Measurements from ENCODE around the gene FMN1. TPM values are rescaled to one million over a fixed set of nuclear protein-coding genes. Genes with fewer than 3 reads are reported as not detected.

The FMN1 gene
- total RNA-seq, 1 experiment from 2014 or later, result 4.5 TPM

DNA sequence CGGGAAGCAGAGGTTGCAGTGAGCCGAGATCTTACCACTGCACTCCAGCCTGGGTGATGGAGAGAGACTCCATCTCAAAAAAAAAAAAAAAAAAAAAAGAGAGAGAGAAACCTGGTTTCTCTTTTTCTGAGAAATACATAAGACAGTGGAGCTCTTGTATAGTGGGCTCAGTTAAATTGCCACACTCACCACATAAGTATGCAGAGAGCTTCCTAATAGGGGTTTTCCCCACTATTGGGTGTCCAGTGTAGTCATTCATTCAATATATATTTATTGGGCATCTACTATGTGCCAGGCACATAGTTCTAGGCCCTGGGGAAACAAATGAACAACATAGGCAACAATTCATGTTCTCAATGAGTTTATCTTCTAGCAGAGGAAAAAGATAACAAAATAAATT is 48.9 kb upstream of the FMN1 start (continued):
- TF ChIP-seq, protein P1, sequence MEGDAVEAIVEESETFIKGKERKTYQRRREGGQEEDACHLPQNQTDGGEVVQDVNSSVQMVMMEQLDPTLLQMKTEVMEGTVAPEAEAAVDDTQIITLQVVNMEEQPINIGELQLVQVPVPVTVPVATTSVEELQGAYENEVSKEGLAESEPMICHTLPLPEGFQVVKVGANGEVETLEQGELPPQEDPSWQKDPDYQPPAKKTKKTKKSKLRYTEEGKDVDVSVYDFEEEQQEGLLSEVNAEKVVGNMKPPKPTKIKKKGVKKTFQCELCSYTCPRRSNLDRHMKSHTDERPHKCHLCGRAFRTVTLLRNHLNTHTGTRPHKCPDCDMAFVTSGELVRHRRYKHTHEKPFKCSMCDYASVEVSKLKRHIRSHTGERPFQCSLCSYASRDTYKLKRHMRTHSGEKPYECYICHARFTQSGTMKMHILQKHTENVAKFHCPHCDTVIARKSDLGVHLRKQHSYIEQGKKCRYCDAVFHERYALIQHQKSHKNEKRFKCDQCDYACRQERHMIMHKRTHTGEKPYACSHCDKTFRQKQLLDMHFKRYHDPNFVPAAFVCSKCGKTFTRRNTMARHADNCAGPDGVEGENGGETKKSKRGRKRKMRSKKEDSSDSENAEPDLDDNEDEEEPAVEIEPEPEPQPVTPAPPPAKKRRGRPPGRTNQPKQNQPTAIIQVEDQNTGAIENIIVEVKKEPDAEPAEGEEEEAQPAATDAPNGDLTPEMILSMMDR (IDR thresholded peaks at IDR 0.05), result no peak
- TF ChIP-seq ZNF416 (CRISPR knock-in tag; IDR thresholded peaks at IDR 0.05) (no peak), TEAD4 (CRISPR knock-in tag; IDR thresholded peaks at IDR 0.05) (no peak), CREB1 (CRISPR knock-in tag; IDR thresholded peaks at IDR 0.05) (no peak)
- TF ChIP-seq, protein P2, sequence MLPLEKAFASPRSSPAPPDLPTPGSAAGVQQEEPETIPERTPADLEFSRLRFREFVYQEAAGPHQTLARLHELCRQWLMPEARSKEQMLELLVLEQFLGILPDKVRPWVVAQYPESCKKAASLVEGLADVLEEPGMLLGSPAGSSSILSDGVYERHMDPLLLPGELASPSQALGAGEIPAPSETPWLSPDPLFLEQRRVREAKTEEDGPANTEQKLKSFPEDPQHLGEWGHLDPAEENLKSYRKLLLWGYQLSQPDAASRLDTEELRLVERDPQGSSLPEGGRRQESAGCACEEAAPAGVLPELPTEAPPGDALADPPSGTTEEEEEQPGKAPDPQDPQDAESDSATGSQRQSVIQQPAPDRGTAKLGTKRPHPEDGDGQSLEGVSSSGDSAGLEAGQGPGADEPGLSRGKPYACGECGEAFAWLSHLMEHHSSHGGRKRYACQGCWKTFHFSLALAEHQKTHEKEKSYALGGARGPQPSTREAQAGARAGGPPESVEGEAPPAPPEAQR (CRISPR knock-in tag; IDR thresholded peaks at IDR 0.05), result no peak
- TF ChIP-seq, protein P3, sequence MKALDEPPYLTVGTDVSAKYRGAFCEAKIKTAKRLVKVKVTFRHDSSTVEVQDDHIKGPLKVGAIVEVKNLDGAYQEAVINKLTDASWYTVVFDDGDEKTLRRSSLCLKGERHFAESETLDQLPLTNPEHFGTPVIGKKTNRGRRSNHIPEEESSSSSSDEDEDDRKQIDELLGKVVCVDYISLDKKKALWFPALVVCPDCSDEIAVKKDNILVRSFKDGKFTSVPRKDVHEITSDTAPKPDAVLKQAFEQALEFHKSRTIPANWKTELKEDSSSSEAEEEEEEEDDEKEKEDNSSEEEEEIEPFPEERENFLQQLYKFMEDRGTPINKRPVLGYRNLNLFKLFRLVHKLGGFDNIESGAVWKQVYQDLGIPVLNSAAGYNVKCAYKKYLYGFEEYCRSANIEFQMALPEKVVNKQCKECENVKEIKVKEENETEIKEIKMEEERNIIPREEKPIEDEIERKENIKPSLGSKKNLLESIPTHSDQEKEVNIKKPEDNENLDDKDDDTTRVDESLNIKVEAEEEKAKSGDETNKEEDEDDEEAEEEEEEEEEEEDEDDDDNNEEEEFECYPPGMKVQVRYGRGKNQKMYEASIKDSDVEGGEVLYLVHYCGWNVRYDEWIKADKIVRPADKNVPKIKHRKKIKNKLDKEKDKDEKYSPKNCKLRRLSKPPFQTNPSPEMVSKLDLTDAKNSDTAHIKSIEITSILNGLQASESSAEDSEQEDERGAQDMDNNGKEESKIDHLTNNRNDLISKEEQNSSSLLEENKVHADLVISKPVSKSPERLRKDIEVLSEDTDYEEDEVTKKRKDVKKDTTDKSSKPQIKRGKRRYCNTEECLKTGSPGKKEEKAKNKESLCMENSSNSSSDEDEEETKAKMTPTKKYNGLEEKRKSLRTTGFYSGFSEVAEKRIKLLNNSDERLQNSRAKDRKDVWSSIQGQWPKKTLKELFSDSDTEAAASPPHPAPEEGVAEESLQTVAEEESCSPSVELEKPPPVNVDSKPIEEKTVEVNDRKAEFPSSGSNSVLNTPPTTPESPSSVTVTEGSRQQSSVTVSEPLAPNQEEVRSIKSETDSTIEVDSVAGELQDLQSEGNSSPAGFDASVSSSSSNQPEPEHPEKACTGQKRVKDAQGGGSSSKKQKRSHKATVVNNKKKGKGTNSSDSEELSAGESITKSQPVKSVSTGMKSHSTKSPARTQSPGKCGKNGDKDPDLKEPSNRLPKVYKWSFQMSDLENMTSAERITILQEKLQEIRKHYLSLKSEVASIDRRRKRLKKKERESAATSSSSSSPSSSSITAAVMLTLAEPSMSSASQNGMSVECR (CRISPR knock-in tag; IDR thresholded peaks at IDR 0.05; ENCODE audit: borderline replicate concordance), result no peak
- TF ChIP-seq, protein P4, sequence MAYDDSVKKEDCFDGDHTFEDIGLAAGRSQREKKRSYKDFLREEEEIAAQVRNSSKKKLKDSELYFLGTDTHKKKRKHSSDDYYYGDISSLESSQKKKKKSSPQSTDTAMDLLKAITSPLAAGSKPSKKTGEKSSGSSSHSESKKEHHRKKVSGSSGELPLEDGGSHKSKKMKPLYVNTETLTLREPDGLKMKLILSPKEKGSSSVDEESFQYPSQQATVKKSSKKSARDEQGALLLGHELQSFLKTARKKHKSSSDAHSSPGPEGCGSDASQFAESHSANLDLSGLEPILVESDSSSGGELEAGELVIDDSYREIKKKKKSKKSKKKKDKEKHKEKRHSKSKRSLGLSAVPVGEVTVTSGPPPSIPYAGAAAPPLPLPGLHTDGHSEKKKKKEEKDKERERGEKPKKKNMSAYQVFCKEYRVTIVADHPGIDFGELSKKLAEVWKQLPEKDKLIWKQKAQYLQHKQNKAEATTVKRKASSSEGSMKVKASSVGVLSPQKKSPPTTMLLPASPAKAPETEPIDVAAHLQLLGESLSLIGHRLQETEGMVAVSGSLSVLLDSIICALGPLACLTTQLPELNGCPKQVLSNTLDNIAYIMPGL (CRISPR knock-in tag; IDR thresholded peaks at IDR 0.05), result no peak

DNA sequence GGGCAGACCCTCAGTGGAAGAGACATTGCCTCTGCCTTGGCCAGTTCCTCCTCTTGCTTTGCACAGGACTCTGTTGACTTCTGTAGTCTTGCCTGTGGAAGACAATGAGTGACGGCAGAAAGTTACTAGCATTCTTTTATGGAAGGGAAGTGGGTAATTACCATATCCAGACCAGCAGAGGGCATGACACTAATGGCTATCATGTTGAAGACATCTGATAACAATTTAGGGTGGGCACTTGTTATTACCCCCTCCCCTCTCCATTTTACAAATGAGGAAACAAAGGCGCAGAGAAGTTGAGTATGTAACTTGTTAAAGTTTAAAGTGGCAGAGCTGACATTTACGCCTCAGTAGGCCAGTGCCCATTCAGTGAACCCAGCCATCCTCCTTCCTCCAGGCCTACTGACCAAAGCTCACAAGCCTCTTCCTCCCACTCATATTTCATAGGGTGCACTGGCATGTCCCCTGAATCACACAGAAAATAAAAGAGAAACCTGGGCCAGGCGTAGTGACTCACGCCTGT is 48.2 kb upstream of the FMN1 start:
- ATAC-seq (peak; percentile 82), DNase-seq (ENCODE audit: low spot score) (no peak)
- ChIA-PET POLR2A (no interaction called here), CTCF (interaction anchor here (0.7 to 2.0 kb wide), 9 partner anchors 14 to 493 kb away, joined by 3 to 8 read pairs (median 4); no protein-coding TSS in a partner anchor)
- Mint-ChIP-seq H3K36me3 (no peaks in the 10 kb centered on the region), H3K9me3 (no peaks in the 10 kb centered on the region), H3K27ac (peak overlapping the region; percentile 58), H3K27me3 (ENCODE audit: low read depth) (no peaks in the 10 kb centered on the region; the same call in 1 of the 2 replicates), H3K4me3 (no peak overlapping the region), H3K4me1 (peaks cover 29% of the 10 kb centered on the region)
- TF ChIP-seq IRF2 (CRISPR knock-in tag; IDR thresholded peaks at IDR 0.05; ENCODE audit: borderline replicate concordance, low read depth), result no peak
- TF ChIP-seq, protein P1 (IDR thresholded peaks at IDR 0.05), result peak; percentile 34; the same call in 1 of the 2 replicates

DNA sequence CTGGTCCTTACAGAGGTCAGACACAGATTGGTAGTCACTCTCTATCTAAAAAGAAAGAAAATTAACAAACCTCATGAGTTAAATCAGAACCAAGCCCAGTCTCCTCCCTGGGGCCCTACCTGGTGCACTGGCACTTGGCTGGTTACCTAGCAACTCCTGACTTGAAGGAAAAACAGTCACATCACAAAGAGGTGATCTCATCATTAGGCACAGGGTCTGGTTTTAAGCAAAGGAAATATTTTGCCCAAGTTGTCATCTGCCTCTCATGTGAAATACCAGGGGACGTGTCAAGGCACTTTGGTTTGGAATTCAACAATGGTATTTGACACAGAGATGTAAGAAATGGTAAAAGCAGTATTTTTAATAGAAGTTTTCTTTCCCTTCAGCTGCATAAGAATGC is 47.7 kb upstream of the FMN1 start:
- no peak overlapping the region for H3K4me3 Mint-ChIP-seq
- ChIA-PET CTCF (interaction anchor here (1.1 to 2.0 kb wide), 4 partner anchors 42 to 459 kb away, joined by 4 to 11 read pairs (median 6); no protein-coding TSS in a partner anchor), POLR2A (no interaction called here)
- no peaks in the 10 kb centered on the region for H3K9me3 Mint-ChIP-seq
- TF ChIP-seq ZNF219 (CRISPR knock-in tag; IDR thresholded peaks at IDR 0.05; ENCODE audit: borderline replicate concordance) (no peak), MYBL2 (CRISPR knock-in tag; IDR thresholded peaks at IDR 0.05) (no peak), FOXP1 (CRISPR knock-in tag; IDR thresholded peaks at IDR 0.05; ENCODE audit: borderline replicate concordance) (no peak)
- TF ChIP-seq, protein P5, sequence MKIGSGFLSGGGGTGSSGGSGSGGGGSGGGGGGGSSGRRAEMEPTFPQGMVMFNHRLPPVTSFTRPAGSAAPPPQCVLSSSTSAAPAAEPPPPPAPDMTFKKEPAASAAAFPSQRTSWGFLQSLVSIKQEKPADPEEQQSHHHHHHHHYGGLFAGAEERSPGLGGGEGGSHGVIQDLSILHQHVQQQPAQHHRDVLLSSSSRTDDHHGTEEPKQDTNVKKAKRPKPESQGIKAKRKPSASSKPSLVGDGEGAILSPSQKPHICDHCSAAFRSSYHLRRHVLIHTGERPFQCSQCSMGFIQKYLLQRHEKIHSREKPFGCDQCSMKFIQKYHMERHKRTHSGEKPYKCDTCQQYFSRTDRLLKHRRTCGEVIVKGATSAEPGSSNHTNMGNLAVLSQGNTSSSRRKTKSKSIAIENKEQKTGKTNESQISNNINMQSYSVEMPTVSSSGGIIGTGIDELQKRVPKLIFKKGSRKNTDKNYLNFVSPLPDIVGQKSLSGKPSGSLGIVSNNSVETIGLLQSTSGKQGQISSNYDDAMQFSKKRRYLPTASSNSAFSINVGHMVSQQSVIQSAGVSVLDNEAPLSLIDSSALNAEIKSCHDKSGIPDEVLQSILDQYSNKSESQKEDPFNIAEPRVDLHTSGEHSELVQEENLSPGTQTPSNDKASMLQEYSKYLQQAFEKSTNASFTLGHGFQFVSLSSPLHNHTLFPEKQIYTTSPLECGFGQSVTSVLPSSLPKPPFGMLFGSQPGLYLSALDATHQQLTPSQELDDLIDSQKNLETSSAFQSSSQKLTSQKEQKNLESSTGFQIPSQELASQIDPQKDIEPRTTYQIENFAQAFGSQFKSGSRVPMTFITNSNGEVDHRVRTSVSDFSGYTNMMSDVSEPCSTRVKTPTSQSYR (CRISPR knock-in tag; IDR thresholded peaks at IDR 0.05), result no peak
- TF ChIP-seq, protein P1 (IDR thresholded peaks at IDR 0.05), result no peak
- no peaks in the 10 kb centered on the region for H3K36me3 Mint-ChIP-seq
- peaks cover 29% of the 10 kb centered on the region for H3K4me1 Mint-ChIP-seq
- DNase-seq (ENCODE audit: low spot score) (no peak), ATAC-seq (peak; percentile 78)
- H3K27me3 Mint-ChIP-seq (ENCODE audit: low read depth), result no peaks in the 10 kb centered on the region; the same call in 1 of the 2 replicates
- H3K27ac Mint-ChIP-seq, result peak overlapping the region; percentile 43; the same call in 1 of the 2 replicates
